HG02884 (cell line): ENCODE data around the gene FCHSD2.

Source experiments
- ATAC-seq: cut with Tn5 transposase; IDR thresholded peaks from one replicate; pipeline ENCODE4 v1.9.1; 2021; ENCODE audit warnings: mild to moderate bottlenecking, moderate library complexity; ENCODE audit not compliant: unreplicated experiment

FCHSD2 gene

GRCh38 chr11:73142128-73142377, at the start of gene FCHSD2:
Gene FCHSD2, minus strand, starts transcription at chr11:73142318. Its CDS starts 441 bp downstream, at chr11:73141877.
- no peak for ATAC-seq

GRCh38 chr11:73191151-73191550, 49.0 kb upstream of the FCHSD2 start:
- no peak for ATAC-seq

GRCh38 chr11:73190557-73190885, 48.4 kb upstream of the FCHSD2 start:
- no peak for ATAC-seq

GRCh38 chr11:73189723-73190556, 47.8 kb upstream of the FCHSD2 start:
- ATAC-seq, result no peak

GRCh38 chr11:73189315-73189714, 47.2 kb upstream of the FCHSD2 start:
- no peak for ATAC-seq

- ATAC-seq, result no peak
Measured at GRCh38 chr11:73188301-73188700, 46.2 kb upstream of the FCHSD2 start.

GRCh38 chr11:73187854-73188253, 45.7 kb upstream of the FCHSD2 start:
- no peak for ATAC-seq

GRCh38 chr11:73186886-73187285, 44.8 kb upstream of the FCHSD2 start:
- ATAC-seq, result no peak

GRCh38 chr11:73186294-73186850, 44.3 kb upstream of the FCHSD2 start:
- ATAC-seq, result no peak

GRCh38 chr11:73185680-73186293, 43.7 kb upstream of the FCHSD2 start:
- no peak for ATAC-seq

GRCh38 chr11:73184953-73185671, 43.0 kb upstream of the FCHSD2 start:
- ATAC-seq, result no peak

- ATAC-seq, result no peak
Measured at GRCh38 chr11:73182824-73183321, 40.8 kb upstream of the FCHSD2 start.

- no peak for ATAC-seq
Measured at GRCh38 chr11:73178681-73179080, 36.6 kb upstream of the FCHSD2 start.

GRCh38 chr11:73177778-73178539, 35.8 kb upstream of the FCHSD2 start:
- ATAC-seq, result peak; percentile 69

- ATAC-seq, result no peak
Measured at GRCh38 chr11:73177380-73177777, 35.3 kb upstream of the FCHSD2 start.

GRCh38 chr11:73176874-73177155, 34.7 kb upstream of the FCHSD2 start:
- ATAC-seq, result no peak

- no peak for ATAC-seq
Measured at GRCh38 chr11:73176145-73176873, 34.2 kb upstream of the FCHSD2 start.

- no peak for ATAC-seq
Measured at GRCh38 chr11:73175551-73176144, 33.5 kb upstream of the FCHSD2 start.

GRCh38 chr11:73174495-73174791, 32.3 kb upstream of the FCHSD2 start:
- ATAC-seq, result no peak

- no peak for ATAC-seq
Measured at GRCh38 chr11:73173755-73174494, 31.8 kb upstream of the FCHSD2 start.
